GM21786 (cell line): ENCODE measurements around the gene RAX2.
"Not testable (repeated sequence)": the region's sequence is repeated elsewhere in the genome, so short reads cannot be mapped to it uniquely, and the experiment has no call there.

ENCODE experiments used
- ATAC-seq: cut with Tn5 transposase; IDR thresholded peaks from one replicate; pipeline ENCODE4 v1.9.1; 2021; ENCODE audit not compliant: unreplicated experiment

Gene RAX2

DNA sequence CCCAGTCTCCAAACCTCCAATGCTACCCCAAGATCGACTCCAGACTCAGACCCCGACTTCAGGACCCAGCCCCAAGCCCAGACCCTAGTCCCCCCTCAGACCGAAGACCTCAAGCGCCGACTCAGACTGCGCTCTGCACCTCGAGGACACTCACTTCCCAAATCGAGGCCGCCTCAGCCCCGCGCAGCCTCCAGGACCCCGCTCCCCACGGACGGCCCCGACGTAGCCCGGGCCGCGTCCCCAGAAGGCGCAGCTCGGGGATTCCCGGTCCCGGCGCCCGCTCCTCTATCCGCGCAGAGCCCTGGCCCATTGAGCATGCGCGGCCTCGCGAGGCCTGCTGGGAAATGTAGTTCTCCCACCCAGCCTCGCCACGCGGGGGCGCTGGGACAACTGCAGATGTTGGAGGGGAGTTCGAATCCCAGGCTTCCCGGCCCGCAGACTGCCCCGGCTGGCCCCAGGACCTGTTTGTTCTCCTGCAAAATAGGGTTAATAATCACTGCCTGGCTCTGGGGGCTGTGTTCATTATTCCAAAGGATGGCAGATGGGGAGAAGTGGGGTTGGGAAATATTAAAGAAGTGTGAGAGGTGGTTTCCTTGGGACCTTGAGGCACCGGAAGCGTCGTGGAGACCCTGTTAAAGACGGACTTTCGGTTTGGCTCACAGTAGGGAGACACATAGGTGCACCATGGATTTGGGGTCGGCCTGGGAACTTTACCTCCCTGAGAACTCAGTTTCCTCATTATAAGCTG, 10.5 kb downstream of the RAX2 start, which contains the start of gene APBA3:
Gene APBA3 (minus strand): TSS at position 311 of the 748 bp plus-strand sequence. CDS start 1,428 bp downstream, outside the sequence.
- ATAC-seq, result peak; percentile 46

DNA sequence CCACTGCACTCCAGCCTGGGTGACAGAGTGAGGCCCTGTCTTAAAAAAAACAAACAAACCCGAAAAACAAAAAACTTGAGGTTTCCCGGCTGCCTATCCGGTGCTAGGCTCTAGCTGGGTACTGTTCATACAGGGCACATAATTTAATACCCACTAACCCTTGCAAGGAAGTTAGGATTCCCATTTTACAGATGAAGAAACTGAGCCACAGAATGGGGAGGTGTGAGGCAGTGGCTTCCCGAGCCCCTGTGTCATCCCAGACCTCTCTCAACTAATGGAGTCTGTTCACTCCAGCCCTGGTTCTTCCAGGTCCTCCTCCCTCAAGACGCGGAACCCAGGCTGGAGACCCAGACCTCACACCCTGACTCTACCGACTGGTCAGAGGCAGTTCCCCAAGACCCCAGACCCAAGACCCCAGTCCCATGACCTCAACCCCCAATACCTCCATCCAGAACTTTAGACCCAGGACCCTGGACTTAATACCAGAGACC, 11.1 kb downstream of the RAX2 start:
- ATAC-seq, result no peak

DNA sequence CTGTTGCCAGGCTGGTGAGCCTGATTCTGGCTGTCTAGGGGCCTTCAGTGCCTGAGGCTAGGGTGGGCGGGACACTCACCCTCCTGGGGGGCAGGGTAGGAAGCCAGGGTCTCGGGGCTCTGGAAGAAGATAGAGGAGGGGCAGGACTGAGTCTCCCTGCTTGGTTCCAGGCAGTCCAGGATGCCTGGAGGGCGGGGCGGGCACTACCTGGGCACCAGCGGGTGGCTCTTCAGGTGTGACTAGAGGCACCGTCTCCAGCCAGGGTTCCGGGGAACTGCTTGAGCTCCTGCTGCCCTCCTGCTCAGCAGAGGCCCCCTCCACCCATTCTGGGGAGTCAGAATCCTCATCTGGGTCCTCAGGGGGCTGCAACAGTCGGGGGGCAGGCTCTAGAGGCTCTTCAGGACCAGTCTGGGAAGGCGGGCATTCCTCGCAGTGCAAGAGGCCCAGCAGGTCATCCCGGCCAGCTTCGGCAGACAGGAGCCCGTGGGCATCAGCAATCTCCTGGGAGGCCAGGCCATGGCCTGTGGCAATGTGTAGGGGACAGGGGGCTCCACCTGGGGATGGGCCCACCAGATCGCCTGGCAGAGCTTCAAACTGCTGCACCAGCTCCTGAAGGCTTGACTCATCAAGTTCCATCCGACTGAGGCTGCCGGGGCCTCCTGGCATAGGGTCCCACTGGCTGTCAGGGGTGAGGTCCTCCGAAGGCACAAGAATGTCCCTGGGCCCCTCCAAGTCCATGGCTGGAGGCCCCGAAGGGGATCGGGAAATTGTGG, 12.4 kb downstream of the RAX2 start:
- ATAC-seq, result no peak

GRCh38 chr19:3758297-3758696, 13.7 kb downstream of the RAX2 start:
- not testable (repeated sequence) for ATAC-seq

GRCh38 chr19:3757705-3758104, 14.3 kb downstream of the RAX2 start:
- not testable (repeated sequence) for ATAC-seq

DNA sequence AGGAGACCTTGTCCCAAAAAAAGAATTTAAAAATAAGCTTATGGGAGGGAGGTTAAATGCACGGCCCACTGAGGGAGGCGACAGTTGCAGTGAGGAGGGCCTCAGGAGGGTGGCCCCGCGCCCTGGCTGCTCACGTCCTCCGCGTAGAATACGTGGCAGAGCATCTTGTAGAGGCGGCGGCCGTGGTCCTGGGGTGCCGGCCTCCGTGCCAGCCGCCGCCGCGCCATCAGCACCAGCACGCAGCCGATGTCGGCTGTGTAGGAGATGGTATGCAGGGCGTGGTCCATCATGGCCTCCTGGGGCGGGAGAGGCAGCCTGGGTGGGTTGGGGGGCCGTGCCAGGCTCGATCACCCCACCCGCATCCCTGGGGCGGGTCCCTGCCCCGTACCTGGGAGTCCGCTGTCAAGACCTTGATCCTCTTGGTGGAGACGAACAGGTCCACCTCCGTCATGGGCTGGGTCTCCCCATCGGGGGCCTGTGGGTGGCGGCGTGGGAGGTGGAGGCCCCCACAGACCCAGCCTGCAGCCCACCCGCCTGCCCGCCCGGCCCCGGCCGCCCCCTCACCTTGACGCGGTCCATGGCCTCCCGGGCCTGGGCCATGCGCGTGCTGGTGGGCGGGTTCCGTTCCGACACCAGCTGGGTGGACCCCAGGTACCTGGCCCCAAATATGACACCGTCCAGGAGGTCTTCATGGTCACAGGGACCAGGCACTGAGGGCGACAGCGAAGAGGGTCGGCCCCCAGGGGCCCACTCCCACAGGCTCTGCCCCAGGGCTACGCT, 18.2 kb downstream of the RAX2 start:
- ATAC-seq, result no peak

DNA sequence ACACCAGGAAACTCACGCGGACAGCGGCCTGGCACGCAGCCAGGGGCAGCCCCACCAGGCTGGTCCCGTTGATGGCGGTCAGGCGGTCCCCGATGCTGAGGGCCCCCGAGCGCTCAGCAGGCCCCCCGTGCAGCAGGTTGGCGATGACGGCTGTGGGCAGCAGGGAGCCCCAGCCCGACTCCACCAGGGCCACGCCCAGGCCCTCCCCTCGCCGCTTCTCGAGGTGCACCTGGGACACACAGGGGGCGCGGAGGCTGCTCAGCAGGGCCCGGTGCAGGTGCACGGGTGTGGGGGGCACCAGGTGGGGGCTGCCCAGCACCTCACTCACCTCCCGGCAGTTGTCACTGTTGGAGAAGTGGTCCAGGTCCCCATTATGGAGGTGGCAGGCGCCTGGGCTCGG, 19.5 kb downstream of the RAX2 start:
- ATAC-seq, result no peak

- no peak for ATAC-seq
Observed at GRCh38 chr19:3751236-3751635, 20.8 kb downstream of the RAX2 start.

DNA sequence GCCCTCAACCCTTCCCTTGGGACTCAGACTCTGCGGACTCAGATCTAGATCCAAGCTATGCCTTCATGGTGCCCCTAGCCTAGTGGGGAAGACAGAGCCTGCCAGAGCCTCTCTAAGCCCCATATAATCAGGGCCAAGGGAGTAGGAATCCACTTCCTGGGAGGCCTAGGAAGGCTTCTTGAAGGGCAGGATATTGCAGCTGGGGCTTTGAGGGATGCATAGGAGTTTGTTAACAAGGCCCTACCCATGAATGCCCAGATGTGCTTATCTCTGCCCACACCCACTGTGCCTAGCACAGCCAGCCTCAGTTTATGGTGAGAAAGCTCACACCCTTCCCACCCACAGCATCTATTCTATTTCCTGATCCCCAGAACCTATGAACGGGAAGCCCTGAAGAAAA, 21.8 kb downstream of the RAX2 start:
- no peak for ATAC-seq

DNA sequence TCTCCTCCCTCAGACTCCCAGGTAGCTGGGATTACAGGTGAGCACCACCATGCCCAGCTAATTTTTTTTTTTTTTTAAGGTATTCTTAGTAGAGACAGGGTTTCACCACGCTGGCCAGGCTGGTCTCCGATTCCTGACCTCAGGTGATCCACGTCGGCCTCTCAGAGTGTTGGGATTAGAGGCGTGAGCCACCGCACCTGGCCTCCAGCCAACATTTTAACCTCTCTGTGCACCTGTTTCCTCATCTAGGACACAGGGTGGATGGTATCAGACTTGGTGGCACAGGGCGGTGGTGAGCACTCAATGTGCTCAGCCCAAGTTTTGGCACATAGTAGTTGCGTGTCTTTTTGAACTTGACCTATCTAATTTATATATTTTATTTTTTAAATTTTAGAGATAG, 23.1 kb downstream of the RAX2 start:
- ATAC-seq, result no peak

DNA sequence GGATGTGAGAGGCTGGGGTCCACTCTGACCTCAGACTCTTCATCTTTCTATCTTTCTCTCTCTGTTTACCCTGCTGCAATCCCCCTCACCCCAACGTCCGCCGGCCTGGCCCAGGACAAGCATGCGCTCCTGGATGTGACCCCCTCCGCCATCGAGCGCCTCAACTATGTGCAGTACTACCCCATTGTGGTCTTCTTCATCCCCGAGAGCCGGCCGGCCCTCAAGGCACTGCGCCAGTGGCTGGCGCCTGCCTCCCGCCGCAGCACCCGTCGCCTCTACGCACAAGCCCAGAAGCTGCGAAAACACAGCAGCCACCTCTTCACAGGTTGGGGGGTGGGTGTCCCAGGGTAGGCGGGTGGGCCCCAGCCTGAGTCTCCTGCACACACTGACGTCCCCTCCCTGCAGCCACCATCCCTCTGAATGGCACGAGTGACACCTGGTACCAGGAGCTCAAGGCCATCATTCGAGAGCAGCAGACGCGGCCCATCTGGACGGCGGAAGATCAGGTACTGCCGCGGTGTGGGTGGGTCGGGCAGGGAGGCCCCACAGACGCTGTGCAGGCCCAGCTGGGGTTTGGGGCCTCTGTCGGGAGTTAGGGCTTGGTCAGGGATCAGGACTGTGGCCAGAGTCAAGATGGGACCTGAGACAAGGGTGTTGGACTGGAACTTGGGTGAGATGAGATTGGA, 25.5 kb downstream of the RAX2 start:
- no peak for ATAC-seq

GRCh38 chr19:3745363-3746045, 26.5 kb downstream of the RAX2 start:
- ATAC-seq, result no peak

DNA sequence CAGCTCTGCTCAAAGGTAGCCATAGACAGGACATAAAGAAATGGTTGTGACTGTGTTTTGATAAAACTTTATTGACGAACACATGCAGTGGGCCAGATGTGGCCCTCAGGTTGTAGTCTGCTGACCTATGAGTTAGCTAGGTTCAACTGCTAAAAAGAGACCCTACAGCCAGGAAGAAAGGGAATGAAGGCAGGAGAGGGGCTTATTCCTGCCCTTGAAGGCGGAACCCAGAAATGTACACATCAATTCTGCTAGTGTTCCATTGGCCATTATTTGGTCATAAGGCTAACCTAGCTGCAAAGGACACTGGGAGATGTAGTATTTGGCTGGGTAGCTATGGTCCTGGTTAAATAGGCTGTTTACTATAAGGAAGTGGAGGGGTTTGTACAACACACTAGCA, 28.5 kb downstream of the RAX2 start:
- no peak for ATAC-seq

DNA sequence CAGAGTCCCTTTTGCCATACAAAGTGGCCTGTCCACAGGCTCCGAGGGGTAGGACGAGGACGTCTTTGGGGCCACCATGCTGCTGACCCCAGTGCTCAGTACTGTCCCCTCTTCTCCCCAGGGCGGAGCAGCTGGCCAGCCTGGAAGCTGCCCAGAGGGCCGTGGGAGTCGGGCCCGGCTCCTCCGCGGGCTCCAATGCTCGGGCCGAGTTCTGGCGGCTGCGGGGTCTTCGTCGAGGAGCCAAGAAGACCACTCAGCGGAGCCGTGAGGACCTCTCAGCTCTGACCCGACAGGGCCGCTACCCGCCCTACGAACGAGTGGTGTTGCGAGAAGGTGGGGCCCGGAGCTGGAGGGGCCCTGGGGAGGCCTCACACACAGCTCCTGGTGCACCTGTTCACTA, 31.6 kb downstream of the RAX2 start:
- no peak for ATAC-seq

DNA sequence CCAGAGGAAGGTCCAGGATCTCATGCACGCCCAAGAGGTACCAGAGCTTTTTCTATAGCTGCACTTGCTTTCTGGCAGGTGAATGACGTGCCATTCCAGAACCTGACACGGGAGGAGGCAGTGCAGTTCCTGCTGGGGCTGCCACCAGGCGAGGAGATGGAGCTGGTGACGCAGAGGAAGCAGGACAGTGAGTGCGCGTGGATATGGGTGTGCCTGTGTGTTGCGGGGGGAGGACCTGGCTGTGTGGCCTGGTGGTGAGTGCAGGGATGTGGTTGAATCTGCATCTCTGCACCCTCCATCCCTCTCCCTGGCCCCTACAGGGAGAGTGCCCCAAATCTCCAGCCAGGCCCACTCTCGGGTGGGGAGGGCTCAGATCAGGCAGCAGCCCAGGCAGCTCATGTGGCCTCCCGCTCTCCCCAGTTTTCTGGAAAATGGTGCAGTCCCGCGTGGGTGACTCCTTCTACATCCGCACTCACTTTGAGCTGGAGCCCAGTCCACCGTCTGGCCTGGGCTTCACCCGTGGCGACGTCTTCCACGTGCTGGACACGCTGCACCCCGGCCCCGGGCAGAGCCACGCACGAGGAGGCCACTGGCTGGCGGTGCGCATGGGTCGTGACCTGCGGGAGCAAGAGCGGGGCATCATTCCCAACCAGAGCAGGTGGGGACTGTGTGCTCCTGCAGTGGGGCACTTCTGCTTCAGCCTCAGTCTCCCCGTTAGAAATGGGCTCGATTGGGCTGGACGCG, 33.4 kb downstream of the RAX2 start:
- ATAC-seq, result no peak

DNA sequence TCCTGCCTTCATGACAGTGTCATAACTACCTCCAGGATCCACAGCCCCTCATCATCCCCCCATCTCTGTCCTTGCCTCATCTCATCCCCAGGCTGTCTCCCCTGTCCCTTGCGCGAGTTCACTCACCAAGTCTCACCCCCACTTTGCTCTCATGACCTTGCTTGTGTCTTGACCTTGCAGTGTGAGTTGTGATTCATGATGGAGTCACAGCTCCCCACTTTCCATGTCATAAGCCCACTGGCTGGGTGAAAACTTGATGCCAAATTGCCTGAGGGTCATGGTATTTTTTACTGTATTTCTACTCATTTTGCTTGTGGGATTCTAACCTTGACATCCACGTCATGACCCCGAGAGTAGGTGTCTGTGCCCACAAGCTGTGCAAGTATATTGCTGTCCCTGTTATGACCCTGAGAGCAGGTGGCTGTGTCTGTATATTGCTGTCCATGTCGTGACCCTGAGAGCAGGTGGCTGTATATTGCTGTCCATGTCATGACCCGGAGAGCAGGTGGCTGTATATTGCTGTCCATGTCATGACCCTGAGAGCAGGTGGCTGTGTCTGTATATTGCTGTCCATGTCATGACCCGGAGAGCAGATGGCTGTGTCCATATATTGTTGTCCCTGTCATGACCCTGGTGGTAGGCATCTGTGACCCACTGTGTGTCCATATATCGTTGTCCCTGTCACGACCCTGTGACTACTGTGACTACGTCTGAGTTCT, 34.4 kb downstream of the RAX2 start:
- ATAC-seq, result no peak

DNA sequence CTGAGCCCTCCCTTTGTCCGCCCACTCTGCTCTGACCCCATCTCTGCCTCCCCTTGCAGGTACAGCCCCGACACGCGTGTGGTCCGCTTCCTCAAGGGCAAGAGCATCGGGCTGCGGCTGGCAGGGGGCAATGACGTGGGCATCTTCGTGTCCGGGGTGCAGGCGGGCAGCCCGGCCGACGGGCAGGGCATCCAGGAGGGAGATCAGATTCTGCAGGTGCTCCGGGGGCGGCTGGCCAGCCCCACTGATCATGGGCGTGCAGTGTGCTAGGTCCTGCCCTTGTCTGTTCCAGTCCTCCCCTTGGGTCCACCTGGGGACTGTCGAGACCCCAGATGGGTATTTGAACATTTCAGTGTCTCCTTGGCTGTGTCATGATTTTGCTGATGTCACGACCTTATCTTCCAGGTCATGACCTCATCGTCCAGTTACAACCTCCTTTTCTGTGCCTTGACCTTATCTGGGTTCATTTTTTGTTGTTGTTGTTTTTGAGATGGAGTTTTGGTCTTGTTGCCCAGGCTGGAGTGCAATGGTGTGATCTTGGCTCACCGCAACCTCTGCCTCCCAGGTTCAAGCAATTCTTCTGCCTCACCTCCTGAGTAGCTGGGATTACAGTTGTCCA, 35.8 kb downstream of the RAX2 start:
- no peak for ATAC-seq

GRCh38 chr19:3734310-3734600, 37.8 kb downstream of the RAX2 start:
- ATAC-seq, result no peak
